Stimulated activated CD4-positive, alpha-beta T cell treated with anti-CD3 and anti-CD28 coated beads, Interleukin-12 subunit alpha, Interleukin-12 subunit beta, amount 100 ng/mL, for 24 hours (primary cell): ENCODE results near the gene COMMD10.

Experiments
- DNase-seq, 2 experiments: peaks; one replicate each; pipeline ENCODE4 v3.0.0-alpha.2; 2020; ENCODE audit warnings: low read depth in 2 of 2

COMMD10 gene

DNA sequence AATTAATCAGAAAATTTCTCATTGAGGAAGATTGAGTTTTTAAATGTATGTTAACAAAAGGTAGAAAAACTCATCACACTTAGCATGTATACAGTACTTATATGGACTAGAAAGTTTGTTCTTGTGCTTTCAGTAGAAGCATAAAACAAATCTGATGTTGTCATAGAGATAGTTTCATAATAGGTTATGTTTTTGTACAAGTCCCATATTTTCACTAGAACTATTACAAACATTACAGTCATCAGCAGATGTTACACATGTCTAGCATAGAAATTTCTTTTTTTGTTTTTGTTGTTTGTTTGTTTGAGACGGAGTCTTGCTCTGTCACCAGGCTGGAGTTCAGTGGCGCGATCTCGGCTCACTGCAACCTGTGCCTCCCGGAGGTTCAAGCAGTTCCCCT lies 131.4 kb downstream of the COMMD10 start:
- no peak for DNase-seq

DNA sequence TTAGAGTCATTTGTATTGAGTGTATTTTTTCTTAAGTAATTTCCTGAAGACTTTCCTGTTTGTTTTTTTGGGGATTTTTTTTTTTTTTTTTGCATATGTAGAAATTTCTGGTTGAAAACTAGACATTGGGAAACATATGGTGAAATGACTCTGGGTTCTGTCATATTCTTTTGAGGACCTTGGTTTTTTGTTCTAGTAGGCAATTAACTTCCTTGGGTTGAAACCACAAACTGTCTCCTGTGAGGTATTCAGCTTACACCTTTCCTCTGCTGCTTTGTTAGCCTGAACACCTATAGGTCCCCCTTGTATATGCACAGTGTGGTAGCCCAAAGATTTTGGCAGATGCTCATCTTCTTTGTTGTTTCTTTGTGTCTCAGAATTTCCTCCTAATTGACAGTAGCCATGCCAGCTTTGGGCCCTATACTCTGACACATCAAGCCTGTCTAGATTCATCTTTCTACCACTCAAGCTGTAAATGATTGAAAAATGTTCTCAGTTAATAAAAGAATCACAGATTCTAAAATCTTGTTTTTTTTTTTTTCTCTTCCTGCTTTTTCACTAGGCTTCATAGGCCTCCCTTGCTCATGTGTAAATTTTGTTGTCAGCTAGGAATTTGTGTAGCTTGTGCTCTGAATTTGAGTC lies 140.6 kb downstream of the COMMD10 start:
- DNase-seq, result no peak

DNA sequence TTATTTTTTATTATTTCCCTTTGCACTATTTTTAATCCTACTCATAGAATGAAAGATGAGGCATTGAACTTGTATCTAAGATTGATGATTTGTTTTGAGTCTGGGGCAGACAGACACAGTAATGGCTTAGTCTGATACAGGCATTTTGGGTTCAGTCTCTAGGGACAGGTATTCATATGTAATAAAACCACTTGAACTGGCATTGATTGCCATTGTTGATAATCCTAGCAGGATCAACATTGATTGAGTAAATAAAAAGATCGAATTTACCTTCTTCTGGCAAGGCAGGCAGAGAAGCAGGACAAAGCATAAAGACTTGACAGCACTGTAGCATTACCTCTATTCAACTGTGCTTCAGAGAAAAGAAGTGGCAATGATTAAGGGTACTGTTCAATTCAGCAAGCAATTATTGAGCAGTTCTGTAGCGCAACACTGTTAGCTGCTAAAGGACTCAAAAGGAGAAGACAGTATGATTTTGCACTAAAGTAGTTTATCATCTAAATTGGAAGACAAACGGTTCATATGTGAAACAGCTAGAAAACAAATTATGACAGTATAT lies 144.4 kb downstream of the COMMD10 start:
- no peak for DNase-seq

DNA sequence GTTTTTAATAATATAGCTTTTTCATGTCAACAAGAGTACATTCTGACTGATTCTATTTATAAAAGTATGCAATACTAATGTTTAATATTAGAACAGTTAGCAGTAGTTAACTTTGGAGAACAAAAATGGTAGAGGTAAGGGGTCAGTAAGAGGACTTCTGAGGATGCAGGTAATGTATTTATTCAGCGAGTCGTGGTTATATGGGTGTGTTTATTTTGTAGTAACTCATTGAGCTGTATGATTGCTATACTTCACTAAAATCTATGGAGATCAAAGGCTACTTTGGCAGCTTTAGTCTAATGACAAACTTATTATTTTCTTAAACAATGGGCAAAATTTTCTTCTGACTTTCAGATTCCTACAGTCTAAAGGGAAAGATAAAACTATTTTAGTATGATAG lies 146.5 kb downstream of the COMMD10 start:
- no peak for DNase-seq

DNA sequence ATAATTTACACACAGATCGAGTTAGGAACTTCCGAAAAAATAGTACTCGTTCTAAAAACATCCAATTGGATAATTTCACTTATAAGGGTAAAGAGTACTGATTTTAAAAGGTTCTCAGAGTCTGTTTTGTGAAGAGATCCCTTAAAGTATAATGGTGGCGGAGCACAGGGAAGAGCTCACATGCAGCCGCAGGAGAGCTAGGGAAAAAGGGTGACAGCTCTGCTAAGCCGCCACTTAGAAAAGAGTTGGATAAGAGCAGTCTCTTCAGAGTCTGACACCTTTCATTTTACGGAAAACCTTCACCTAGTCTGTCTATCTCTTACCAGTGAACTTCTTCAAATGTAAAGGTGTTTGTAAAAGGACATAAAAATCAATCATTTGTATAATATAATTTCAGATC lies 149.9 kb downstream of the COMMD10 start:
- DNase-seq, result no peak

DNA sequence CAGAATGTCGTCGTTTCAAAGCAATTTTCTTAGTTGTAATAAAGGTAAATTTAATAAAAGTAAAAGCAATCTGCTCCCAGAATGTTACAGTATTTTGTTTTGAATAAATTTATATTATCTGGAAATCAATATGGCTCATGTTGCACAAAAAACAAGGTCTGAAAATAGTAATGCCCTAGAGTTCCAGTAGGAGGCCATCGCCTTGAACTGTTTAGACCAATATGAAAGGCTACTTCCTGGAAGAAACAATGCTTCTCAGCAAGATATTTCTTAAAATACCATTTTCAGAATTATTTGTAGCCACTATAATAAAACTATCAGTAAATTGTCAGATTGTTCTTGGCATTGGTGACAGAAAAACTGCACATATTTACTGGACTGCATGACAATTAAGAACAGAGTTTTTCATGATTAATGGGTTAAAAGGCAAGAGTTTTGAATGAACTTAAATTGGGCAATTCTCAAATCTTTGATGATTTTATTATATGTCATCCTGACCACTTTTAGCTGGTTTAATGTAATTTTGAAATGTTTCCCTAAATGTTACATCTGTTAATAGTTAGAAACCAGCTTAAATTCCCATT lies 153.2 kb downstream of the COMMD10 start:
- DNase-seq, result no peak

DNA sequence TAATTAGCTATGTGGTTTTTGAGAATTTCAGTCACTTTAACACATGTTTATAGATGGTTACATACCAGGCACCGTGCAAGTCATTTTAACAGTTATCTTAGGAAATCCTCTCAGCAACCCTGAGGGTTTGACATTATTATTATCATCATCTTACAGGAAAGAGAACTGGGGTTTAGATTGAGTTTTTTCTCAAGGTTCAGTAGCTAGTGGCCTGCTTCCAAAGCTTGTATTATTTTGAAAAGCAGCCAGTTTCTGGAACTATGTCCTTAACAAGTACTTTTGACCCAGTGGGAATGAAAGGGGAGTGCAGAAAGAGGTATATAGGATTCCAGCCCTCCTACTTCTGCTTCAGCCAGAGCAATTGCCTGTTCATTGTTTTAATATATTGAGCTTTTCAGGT lies 157.5 kb downstream of the COMMD10 start:
- DNase-seq, result no peak

DNA sequence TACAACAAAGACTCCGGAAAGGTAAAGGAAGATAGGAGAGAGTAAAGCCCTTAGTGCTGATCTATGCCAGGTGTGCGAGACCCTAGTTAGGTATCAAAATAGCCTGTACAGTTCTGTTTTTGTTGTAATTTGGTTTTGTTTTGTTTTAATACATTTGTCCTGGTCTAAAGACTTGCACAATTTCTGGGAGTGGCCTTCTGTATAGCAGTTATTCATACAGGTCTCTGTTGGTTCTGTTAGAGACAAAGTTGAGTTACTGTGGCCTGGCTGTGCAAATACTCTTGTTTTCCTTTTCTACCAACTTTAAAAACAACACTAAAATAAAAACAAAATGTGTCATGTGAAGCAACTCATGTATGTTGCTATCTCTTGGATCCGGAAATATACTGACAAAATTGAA lies 163.6 kb downstream of the COMMD10 start:
- DNase-seq, result no peak

DNA sequence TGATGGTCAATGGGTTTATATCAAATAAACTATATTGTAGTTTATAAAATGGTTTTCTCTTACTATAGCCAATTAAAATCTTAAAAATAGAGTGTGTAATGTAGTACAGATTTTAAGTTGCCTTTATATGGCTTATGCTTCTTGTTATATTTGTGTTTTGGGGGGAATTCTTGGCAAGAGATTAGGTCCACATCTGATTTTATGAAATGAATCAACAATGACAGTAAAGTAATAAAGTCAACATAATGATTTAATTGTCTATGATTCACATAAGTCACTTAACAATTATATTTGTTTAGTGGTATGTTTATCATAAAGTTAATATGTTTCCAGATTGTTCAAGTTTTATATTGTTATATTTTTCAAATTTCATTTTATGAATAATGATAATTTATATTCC lies 164.8 kb downstream of the COMMD10 start:
- DNase-seq, result no peak

DNA sequence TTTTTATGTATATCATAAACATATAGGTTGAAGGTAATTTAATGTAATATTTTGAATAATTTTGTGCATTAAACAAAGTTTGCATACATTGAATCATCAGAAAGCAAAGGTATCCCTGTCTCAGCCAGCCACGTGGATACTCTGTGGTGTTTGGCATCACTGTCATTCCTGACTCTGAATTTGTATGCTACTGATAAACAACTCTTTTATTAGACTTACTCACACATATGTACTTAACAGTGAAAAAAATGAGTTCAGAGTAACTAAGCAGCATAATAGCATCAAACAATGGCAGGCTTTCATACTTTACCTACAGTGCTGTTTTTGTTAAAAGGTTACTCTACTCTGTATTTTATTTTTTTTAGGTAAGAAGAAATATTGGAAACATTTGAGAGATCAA lies 171.9 kb downstream of the COMMD10 start:
- DNase-seq, result no peak

DNA sequence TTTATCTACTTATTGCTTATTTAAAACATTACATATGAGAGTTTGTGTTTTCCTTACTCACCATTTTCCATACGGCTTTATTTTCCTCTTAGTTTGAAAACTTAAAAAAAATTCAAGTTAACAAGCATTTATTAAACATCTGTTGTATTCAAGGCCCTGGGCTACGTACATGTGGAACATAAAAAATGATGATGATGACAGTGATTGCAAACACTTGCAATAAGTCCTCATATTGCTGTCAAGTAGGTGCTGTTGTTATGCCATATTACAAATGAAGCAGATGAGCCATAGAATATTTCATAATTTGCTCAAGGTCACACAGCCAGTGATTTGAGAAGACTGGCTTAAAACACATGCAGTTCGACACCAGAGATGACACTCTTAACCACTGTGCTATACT lies 180.6 kb downstream of the COMMD10 start:
- no peak for DNase-seq

DNA sequence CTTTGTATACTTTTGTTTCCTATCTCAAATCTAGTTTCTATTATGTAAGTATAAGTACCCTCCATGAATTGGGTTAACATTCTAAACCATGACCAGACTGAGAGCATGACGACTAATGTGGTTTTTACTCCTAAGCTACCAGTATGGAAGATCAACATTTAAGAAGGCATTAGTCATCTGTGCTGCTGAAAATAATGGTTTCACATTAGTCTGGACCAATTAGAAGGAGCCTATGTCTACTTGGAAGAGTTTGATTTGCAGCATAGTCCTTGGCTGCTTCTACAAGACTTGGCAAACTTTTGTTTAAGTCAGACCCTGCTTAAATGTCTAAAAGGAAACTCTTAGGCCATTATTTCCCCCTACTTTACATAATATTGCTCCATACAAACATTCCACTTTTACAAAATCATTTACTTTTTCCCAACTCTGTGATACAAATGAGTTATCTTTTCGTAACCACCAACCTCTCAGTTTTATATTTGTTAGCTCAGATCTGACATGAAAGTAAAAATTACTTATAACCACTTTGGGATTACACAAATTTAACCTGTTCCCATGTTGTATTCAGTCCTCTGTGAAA lies 186.7 kb downstream of the COMMD10 start:
- DNase-seq, result no peak

DNA sequence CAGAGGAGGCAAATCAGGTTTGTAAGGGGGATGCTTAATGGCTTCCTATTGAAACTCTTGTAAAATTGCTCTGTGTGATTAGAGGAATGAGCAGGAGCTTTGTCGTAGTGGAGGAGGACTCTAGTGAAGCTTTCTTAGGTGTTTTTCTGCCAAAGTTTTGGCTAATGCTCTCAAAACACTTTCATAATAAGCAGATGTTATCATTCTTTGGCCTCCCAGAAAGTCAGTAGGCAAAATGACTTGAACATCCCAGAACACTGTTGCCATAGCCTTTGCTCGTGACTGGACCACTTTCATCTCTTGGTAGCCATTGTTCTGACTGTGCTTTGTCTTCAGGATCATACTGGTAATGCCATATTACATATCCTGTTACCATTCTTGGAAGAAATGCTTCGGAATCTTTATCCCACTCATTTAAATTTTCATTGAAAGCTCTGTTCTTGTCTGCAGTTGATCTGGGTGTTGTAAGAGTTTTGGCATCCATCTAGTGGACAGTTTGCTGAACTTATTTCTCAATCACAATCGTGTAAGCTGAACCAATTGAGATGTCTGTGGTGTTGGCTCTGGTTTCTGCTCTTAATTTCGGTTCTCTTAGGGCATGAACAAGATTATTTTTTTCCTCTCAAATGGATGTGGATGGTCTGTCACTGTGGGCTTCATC lies 187.6 kb downstream of the COMMD10 start:
- DNase-seq, result no peak

DNA sequence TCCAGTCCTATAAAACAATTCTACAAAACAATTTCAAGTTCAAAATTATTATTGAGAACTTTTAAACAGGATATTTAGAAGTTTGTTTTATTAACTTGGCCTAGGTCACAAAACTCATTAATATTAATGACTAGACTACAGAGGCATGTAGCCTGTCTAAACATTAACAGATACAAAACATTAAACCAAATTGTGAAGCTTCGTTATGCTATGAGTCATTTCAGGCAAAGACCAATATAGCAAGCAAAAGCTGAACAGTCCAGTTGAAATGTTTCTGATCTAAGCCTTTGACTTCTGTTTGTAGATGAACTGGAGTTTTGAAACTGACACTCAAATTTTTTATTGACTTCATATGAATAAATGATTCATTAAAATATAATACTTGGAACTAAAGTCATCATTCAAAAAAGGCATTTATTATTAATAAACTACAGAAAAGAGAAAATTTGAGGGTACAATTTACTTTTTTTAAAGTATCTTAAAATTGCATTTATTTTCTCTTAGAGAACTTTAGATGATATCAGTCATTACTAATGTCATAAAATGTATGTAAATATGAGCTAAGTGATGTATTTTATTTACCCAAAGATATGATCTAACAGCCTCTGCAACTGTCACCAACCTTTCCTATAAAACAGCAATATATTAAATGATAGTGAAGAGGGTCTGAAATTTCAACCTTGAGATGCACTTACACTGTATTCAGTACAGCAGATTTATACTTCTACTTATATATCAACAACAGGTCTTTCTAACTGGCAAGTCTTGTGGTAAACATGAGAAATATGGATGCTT lies 188.8 kb downstream of the COMMD10 start:
- no peak for DNase-seq

DNA sequence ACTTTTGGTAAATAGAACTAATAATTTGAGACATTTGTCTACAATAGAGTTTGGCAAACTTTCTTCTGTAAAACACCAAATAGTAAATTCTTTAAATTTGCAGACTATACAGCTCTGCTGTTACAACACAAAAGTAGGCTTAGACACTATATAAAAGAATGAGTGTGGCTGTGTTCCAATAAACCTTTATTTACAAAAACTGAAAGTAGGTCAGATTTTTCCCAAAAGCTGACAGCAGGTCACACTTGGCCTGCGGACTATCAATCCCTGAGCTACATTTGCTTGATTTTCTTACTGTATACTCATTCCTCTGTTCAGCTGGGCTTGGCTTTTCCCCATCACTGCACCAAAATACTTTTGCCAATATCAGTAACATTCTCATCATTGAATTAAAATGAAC lies 189.4 kb downstream of the COMMD10 start:
- DNase-seq, result no peak

DNA sequence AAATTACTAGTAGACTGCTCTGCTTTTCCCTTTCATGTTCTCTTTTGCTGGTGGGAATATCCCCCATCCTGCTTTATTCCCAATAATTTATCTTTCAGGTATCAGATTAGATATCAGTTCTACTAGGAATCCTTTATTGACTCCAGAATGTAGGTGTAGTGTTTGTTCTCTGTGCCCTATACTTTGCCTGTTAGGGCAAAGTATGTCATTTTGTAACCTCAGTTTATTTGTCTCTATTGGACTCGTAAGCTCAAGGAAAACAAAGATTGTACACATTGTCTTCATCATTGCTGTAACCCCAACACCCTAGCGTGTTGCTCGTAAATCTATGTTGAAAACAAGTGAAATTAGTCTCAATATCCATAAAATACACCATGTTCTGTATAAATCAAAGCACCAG lies 190.5 kb downstream of the COMMD10 start:
- no peak for DNase-seq

DNA sequence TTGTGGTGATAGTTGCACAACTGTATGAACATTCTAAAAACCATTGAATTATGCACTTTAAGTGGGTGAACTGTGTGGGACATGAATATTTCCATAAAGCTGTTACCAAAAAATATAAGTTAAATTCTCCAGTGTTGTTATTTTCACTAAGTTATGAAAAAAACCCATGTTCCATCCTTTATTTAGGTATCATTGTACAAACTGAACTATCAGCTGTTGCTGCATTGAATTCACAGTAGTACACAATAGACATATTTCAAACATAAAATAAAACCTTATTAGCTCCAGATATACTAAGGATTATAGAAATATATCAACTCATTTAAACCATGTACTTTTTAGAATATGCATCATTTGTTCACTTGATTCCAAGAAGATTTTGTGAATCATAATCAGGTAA lies 192.1 kb downstream of the COMMD10 start:
- no peak for DNase-seq

DNA sequence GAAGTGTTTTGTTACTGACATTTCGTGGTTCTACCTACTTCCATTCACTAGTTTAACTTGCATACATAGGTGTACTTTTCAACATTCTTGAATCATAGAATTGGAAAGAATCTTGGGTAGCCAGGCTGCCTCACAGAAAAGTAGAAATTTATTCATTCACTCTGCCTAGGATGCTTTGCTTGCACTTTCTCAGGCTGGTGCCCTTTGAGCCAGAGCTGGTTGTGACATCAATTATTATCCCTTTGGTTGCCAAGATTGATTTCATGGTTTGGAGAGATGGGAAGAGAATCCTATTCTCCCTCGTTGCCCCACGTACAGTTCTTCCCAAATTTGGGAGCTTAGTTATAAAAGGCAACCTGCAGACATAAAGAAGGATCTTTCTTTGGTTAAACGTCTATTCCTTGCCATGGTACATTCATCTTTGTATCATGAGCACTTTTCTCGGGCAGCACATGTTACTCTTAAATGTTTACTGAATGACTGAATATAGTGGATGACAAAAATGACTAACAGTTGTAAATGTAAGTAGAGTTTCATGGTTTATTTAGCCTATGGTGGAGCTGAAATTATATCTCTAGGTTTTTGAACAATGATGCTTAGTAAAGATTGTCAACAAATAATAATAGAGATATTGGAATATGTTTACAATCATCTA lies 195.5 kb downstream of the COMMD10 start:
- DNase-seq, result no peak

DNA sequence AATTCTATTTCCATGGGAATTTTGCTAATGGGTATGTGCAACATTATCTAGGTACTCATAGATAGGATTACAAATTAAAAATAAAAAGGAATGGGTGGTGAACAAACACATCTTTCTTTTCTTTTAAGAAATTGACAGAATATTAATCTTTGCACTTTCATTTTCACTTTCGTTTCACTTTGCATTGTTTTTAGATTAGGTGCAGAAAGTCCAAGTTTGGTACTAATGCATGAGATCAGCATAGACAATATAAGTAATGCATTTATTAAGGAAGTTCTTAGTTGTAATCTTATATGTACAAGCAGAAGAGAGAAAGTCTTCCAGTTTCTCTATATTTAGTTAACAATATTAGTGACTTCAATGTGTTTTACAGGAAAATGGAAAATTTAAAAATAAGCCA lies 196.5 kb downstream of the COMMD10 start:
- DNase-seq, result no peak

DNA sequence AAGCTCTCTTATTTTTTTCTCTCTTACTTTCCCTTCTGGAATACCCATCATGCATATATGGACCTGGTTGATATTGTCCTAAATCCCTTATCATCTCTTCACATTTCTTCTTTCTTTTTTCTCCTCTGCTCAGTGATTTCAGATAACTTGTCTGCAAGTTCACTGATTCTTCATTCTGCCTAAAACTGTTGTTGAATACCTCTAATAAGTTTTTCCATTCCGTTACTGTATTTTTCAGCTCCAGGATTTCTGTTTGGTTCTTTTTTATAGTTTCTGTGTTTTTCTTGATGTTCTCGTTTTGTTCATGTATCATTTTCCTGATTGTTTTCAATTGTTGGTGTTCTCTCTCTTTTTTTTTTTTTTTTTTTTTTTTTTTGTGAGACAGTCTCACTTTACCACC lies 203.7 kb downstream of the COMMD10 start:
- no peak for DNase-seq

DNA sequence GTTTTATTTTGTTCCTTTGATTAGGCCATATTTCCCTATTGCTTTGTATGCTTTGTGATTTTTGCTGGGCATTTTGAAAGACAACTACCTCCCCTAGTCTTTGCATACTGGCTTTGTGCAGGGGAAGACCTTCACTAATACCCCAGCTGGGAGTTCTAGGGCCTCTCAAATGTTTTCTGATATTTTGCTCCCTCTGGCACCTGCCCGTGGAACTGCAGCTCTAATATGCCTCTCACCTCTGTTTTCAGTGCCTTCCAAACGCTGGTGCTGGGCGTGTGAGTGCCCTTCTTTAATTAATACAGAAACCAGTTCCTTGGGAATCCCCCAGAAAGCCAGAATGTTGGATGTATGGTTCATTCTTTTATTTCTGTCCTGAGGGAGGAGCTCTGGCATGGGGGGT lies 204.5 kb downstream of the COMMD10 start:
- DNase-seq, result no peak

DNA sequence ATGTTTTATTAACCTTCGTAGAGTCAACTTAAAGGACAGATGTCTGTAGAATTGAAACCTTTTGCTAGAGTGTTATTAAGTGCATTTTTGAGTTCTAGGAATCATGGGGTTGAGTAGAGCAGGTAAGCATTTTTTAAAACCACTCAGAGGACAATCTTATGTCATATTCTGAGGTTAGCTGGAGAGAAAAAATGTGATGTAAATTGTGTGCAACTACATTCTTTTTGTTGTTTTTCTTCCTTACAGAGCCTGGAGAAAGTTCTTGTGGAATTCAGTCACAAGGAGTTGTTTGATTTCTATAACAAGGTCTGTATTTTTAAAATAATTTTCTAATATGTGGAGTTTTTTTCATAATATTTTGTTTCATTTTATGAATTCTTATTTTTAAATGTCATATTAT lies 206.4 kb downstream of the COMMD10 start:
- DNase-seq, result no peak
